Activated naive CD4-positive, alpha-beta T cell treated with anti-CD3 and anti-CD28 coated beads, Interleukin-2, amount 50 U/mL, for 16 hours (primary cell): ENCODE results near the gene DOHH.
"Not testable (repeated sequence)": the region's sequence is repeated elsewhere in the genome, so short reads cannot be mapped to it uniquely, and the experiment has no call there.

Experiments used
- DNase-seq: peaks from one replicate; pipeline ENCODE4 v3.0.0-alpha.2; 2020

DOHH gene

DNA sequence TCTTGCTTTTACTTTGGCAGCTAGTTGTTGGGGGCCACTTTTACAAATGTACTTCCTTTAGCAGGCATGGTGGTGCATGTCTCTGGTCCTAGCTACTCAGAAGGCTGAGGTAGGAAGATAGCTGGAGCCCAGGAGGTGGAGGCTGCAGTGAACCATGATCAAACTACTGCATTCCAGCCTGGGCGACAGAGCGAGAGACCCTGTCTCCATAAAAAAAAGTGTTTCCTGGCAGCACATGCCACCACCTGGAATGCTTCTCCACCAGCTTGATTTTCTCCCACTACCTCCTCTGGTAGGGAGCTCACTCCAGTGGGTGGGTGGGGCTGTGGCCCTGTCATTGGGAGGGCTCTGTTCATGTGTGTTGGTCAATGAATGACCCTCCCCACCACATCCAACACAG lies 18.2 kb upstream of the DOHH start:
- no peak for DNase-seq

GRCh38 chr19:3518255-3518654 lies 17.8 kb upstream of the DOHH start:
- DNase-seq, result no peak

DNA sequence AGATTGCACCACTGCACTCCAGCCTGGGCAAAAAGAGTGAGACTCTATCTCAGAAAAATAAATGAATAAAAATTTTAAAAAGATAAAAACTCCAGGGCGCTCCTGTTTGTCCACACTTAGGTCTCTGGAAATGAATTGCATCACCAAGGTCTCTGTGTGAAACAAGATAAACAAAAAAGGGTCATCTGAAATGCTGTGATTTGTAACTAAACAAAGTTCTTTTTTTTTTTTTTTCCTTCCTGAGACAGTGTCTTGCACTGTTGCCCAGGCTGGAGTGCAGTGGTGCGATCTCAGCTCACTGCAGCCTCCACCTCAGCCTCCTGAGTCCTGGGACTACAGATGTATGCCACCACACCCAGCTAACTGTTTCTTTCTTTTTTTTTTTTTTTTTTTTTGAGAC lies 17.2 kb upstream of the DOHH start:
- no peak for DNase-seq

DNA sequence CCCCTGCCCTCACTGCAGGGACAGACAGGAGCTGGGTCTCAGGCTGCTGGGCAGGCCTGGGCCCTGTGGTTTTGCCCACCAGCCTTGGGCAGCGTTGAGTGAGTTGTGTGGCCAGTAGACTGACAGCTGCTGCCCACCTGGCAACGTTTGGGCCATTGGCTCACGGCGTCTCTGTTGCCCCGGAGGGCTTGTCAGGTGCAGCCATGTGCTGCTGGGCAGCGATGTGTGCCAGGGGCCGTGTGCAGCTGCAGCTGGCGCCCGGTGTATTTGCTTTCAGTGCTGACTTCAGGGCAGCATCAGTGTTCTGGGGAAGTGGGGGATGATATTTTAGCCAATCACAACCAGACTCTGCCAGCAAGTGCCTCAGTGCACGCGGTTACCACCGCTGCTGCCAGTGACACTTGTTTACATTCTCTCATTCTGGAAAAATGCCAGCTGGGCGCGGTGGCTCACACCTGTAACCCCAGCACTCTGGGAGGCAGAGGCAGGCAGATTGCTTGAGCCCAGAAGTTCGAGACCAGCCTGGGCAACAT lies 16.3 kb upstream of the DOHH start:
- DNase-seq, result no peak

GRCh38 chr19:3515891-3516422 lies 15.5 kb upstream of the DOHH start:
- no peak for DNase-seq

GRCh38 chr19:3514930-3515329 lies 14.5 kb upstream of the DOHH start:
- no peak for DNase-seq

DNA sequence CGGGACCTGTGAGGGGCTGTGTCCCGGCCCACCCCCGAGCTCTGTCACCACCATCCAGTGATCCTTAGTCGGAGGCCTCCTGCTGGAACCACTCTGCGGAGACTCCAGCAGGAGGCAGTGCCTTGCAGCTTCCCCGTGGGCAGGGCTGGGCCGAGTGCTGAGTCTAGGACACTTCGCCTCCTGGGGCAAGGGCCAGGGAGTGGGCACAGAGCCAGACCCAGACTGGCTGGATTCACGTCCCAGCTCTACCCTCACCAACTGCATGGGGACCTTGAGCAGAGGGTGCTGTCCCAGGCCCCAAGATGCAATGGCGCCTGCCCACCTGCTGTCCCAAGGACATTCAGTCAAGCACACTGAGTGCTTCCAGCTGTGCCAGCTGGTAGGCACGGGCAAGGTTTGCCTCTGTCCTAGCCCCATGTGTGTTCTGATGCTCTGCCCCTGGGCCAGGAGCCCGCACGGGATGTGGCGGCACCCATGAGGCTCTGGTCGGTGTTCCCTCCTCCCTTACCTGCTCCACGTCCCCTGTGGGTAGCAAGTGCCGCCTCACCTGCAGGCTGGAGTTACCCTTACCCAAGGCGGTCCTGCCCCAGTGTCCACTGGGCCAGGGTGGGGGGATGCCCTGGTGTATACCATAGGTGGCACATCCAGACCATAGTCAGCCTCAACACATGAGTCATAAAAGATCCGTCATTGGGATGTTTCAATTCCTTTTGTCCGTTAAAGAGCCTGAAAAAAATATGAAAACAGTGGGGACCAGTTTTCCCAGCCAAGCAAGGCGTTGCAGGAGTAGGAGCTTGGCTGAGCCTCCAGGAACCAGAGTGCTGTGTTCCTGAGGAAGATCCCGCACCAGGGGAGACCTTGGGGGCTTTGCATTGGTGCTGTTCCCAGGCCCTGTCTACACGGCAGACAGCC lies 13.0 kb upstream of the DOHH start:
- no peak for DNase-seq

GRCh38 chr19:3512562-3513228 lies 12.2 kb upstream of the DOHH start:
- DNase-seq, result no peak

GRCh38 chr19:3511506-3512251 lies 11.2 kb upstream of the DOHH start:
- no peak for DNase-seq

GRCh38 chr19:3510727-3511126 lies 10.3 kb upstream of the DOHH start:
- DNase-seq, result no peak

DNA sequence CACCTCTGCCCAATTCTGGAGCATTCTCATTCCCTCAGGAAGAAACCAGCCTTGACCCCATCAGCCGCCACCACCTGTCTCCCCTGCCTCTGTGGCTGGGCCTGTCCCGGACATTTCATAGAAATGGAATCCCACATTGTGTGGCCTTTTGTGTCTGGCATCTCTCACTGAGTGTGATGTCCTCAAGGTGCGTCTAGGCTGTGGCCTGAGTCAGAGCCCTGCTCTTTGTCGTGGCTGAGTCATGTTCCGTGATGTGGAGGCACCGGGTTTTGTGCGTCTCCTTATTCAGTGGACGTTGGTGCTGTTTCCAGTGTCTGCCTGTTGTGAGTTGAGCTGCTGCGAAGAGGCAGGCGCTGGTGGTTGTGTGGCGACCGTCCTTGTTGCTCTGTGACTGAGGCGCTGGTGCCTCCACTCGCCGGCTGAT lies 9.1 kb upstream of the DOHH start:
- DNase-seq, result no peak

- no peak for DNase-seq
These were observed 8.5 kb upstream of the DOHH start for GRCh38 chr19:3508771-3509535.

DNA sequence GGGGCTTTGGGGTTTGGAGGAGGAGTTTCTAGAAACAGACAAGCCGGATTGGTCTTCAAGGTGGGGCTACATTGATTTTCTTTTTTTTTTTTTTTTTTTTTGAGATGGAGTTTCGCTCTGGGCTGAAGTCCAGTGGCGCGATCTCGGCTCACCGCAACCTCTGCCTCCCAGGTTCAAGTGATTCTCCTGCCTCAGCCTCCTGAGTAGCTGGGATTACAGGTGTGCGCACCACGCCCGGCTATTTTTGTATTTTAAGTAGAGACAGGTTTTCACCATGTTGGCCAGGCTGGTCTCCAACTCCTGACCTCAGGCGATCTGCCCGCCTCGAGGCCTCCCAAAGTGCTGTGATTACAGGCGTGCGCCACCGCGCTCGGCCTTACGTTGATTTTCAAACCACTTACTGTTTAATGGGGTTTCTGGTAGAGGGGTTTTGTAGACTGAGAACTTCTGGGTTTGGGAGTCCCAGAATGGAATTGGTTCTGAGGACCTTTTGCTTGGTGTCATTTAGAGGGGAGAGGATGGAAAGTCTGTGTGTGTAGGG lies 7.7 kb upstream of the DOHH start:
- DNase-seq, result not testable (repeated sequence)

DNA sequence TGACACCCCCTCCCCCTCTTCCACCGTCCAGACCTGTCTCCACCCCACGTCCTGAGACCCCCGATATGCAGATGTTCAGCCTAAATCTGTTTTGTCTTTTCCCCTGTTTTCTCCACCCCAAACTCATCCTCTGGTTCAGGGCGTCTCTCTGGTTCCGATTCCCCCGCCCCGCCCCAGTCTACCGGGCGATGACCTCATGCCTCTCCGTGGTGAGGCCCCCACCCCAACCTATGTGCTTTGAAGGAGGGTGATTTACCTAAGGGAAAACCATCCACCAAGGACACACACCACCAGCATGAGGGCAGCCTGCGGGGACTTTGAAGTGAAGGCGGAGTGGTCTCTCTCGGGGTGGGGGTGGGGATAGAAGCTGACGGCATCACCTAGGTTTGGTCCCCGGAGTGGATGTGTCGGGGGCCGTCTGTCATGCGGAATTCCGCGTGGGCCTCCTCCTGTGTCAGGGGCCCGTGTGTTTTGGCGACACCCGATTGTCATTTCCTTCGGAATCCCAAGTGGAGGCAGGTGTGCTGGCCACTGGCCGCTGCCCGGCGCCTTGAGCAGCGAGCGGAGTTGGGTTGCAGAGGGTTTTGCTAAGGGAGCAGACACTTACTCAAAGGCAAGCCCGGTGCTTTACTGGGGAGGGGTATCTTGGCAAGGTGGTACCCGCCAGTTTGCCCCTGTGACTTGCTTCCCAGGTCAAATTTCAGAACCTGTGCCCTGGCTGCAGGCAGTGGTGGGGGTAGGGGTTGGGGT lies 7.1 kb upstream of the DOHH start:
- DNase-seq, result peak; percentile 54

DNA sequence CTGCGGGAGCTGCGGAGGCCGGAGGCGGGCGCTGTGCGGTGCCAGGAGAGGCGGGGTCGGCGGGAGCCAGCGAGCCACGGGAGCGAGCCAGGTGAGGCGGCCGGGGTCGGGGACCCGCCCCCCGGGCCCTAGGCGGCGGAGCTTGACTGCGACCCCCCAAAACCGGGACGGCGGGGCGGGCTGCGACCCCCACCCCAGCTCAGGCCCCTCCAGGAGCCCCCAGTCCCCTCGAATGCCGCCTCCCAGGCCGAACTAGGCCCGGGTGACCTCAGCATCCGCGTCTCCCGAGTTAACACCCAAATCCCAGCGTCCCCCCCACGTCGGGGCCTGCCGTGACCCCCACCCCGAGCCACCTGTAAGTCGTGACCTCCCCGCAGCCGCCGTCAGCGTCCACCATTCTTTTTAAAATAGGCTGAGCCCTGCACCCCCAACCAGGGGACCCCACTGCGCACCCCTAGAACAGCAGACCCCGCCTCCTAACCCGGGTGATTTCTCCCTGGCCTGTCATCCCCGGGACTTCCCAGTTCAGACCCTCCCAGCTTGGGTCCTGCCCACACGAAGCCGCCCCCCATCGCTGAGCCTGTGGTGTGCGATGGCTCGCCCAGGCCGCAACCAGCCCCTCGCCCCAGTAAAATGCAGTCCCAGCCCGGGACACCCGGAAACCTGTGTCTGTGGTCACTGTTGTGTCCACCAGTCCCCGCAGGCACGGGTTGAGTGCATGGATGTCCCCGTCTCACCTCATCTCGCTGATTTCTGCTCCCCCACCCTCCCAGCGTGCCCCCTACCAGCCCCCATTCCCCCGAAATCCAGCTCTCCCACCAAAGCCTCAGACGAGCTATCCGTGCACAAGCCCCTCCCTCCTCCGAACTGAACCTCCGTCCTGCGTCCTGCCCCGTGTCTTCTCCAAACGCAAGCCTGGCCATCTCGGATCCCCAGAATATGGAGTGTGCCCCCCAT lies 6.2 kb upstream of the DOHH start:
- no peak for DNase-seq

DNA sequence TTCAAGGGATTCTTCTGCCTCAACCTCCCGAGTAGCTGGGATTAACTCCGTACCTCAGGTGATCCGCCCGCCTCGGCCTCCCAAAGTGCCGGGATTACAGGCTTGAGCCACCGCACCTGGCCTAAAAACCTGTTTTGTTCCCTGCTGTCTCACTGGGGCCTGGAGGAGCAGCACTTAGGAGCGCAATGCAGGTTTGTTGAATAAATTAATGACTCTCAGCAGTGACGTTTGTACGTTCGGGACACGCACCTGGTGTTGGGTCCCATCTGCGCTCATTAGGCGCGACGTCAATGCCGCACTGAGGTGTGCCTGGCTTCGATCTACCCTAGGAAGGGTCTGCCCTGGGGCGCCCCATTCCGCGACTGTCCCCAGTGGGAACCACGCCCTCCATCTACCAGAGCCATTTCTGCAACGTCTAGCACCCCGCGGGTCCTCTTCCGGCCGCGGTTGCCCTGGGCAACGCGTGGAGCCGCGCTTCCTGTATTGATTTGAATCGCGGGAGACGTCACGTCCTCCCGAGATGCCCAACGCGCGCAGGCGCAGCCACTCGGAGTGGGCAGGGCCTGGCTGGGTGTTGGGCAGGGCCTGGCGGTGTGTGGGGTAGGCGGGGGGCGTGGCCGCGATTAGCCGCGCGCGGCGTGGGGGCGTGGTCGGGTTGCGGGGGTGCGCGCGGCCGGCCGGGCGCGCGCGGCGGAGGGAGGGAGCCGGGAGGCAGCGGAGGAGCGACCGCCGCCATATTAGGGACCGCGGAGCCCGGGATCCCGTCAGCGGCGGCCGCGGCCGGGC lies 5.3 kb upstream of the DOHH start, which contains the start of gene FZR1:
FZR1 (plus strand) TSS at position 714 of the 786 bp plus-strand sequence. CDS start 16,679 bp downstream, outside the sequence.
- peak; percentile 99 for DNase-seq

DNA sequence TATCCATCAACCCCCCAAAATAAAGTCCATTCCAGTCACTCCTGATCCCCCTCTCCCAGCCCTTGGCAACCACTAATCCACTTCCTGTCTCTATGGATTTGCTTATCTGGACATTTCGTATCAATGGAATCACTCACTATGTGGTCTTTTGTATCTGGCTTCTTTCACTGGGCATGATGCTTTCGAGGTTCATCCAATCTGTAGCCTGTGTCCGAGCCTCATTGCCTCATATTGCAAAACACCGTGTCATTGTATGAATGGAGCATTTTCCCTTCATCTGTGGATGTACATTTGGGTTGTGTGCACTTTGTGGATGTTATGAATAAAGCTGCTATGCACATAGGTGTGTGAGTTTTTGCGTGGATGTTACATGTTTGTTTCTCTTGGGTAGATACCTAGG lies 4.3 kb upstream of the DOHH start:
- no peak for DNase-seq

DNA sequence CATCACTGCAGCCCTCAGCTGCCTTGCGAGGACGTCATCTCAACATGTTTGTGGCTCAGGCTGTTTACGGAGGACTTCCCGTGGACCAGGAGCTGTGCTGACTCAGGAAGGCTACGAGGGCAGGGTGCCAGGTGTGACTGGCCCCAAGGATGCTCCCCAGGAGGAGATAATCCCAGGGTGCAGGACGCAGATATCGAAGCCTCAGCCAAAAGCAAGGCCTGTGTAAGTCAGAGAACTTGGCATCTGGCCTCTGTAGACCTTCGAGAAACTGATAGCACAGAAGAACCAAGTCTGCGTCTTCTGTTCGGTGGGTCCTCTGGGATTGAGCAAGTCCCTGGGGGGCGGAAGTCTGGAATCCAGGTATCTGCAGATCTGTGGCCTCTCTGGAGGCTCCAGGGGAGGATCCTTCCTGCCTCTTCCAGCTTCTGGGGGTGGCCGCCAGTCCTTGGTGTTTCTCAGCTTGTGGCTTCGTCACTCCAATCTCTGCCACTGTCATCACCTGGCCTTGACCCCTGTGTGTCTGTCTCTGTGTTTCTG lies 2.6 kb upstream of the DOHH start:
- no peak for DNase-seq

DNA sequence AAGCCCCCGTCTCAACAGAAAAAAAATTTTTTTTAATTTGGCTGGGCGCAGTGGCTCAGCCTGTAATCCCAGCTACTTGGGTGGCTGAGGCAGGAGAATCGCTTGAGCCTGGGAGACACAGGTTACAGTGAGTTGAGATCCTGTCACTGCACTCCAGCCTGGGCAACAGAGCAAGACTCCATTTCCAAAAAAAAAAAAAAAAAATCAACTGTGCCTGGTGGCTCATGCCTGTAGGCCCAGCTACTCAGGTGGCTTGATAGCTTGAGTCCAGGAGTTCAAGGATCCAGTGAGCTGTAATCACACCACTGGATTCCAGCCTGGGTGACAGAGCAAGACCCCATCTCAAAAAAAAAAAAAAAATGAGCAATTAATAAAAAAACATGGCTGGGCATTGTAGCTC lies 1.3 kb upstream of the DOHH start:
- no peak for DNase-seq
